Stimulated activated CD4-positive, alpha-beta T cell treated with anti-CD3 and anti-CD28 coated beads, Interleukin-1b, Interleukin-23, amount 100 ng/mL, for 24 hours (primary cell): ENCODE measurements around the gene OR2B2.
"Not testable (repeated sequence)": the region's sequence is repeated elsewhere in the genome, so short reads cannot be mapped to it uniquely, and the experiment has no call there.

ENCODE experiments used
- DNase-seq, 4 experiments: peaks; one replicate each; pipeline ENCODE4 v3.0.0-alpha.2; 2020; ENCODE audit warnings: low read depth in 4 of 4, low spot score in 1 of 4

OR2B2 gene

GRCh38 chr6:27911956-27912446, at the start of gene OR2B2:
OR2B2 (minus strand) TSS chr6:27912396; CDS start chr6:27912319, 77 bp downstream.
- DNase-seq: no peak

GRCh38 chr6:27957516-27957915, 45.3 kb upstream of the OR2B2 start:
- no peak for DNase-seq

- DNase-seq: no peak
Observed at GRCh38 chr6:27956941-27957340, 44.7 kb upstream of the OR2B2 start, which contains the start of gene OR2B6. OR2B6 (plus strand) TSS chr6:27957241; CDS start chr6:27957241, 0 bp downstream.

- DNase-seq: no peak
Observed at GRCh38 chr6:27951040-27951439, 38.8 kb upstream of the OR2B2 start.

GRCh38 chr6:27948237-27948636, 36.0 kb upstream of the OR2B2 start:
- no peak for DNase-seq

- not testable (repeated sequence) for DNase-seq
Observed at GRCh38 chr6:27943072-27943471, 30.9 kb upstream of the OR2B2 start.

GRCh38 chr6:27940766-27941165, 28.6 kb upstream of the OR2B2 start:
- no peak for DNase-seq

- no peak for DNase-seq
Observed at GRCh38 chr6:27931209-27931608, 19.0 kb upstream of the OR2B2 start.

- not testable (repeated sequence) for DNase-seq
Observed at GRCh38 chr6:27929930-27930329, 17.7 kb upstream of the OR2B2 start.

- DNase-seq: not testable (repeated sequence)
Observed at GRCh38 chr6:27928041-27928440, 15.8 kb upstream of the OR2B2 start.

GRCh38 chr6:27924179-27924578, 12.0 kb upstream of the OR2B2 start:
- DNase-seq: no peak

- DNase-seq: no peak
Observed at GRCh38 chr6:27922949-27923348, 10.8 kb upstream of the OR2B2 start.

- DNase-seq: no peak
Observed at GRCh38 chr6:27908017-27908416, 4.2 kb downstream of the OR2B2 start.

GRCh38 chr6:27902335-27903314, 9.6 kb downstream of the OR2B2 start:
- peak in 3 of 4 experiments; percentile 75 to 91 (median 80) for DNase-seq

- DNase-seq: no peak
Observed at GRCh38 chr6:27901801-27902200, 10.4 kb downstream of the OR2B2 start.

- DNase-seq: not testable (repeated sequence)
Observed at GRCh38 chr6:27900197-27900596, 12.0 kb downstream of the OR2B2 start.

- DNase-seq: no peak
Observed at GRCh38 chr6:27899543-27899942, 12.7 kb downstream of the OR2B2 start.

GRCh38 chr6:27897580-27898206, 14.5 kb downstream of the OR2B2 start:
- DNase-seq: no peak

- DNase-seq: no peak
Observed at GRCh38 chr6:27896398-27896796, 15.8 kb downstream of the OR2B2 start.

GRCh38 chr6:27894839-27895762, 17.1 kb downstream of the OR2B2 start:
- DNase-seq: peak in 1 of 4 experiments; percentile 35
